HEK293 (cell line): ENCODE data around the gene S1PR2.

Source experiments
- HOXA7 ChIP-seq: sonication (generic); formaldehyde crosslinking; IDR thresholded peaks from 2 replicates; pipeline ENCODE4 v1.8.1; 2022; ENCODE audit warnings: missing genetic modification reagents, borderline replicate concordance
- TCF7L2 ChIP-seq: IDR thresholded peaks from 2 replicates; pipeline ENCODE4 v1.6.1; 2011; ENCODE audit warnings: low read depth, mild to moderate bottlenecking, inconsistent platforms, low read length, moderate library complexity, borderline replicate concordance
- YY1 ChIP-seq: fragments of 450-650 bp; formaldehyde crosslinking; IDR thresholded peaks from 2 replicates; pipeline ENCODE4 v1.5.1; 2018; ENCODE audit warnings: missing biosample characterization, missing genetic modification characterization
- ZNF223 ChIP-seq: fragments of 450-650 bp; formaldehyde crosslinking; IDR thresholded peaks from 2 replicates; pipeline ENCODE4 v1.5.1; 2016; ENCODE audit warnings: missing biosample characterization, missing genetic modification characterization
- TF ChIP-seq, protein P1 (sequence below): fragments of 450-650 bp; formaldehyde crosslinking; IDR thresholded peaks from 2 replicates; pipeline ENCODE4 v1.5.1; 2016; ENCODE audit warnings: missing biosample characterization, missing genetic modification characterization
- TF ChIP-seq, protein P2 (sequence below): fragments of 450-650 bp; formaldehyde crosslinking; IDR thresholded peaks from 2 replicates; pipeline ENCODE4 v1.5.1; 2016; ENCODE audit warnings: missing biosample characterization, missing genetic modification characterization

DNA sequence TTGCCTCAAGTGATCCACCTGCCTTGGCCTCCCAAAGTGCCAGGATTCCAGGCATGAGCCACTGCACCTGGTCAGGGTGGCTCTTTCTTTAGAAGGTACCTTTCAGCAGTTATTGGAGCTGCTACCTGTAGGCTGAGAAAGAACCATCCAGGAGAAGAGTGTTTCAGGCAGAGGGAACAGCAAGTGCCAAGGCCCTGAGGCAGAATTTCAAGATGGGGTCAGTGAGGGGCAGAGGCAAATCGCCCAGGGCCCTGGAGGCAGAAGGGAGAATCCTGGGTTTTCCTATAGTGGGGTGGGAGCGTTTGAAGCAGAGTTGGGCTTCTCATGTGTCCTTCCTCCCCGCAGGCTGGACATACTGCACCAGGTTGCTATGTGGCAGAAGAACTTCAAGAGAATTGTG is 23.1 kb upstream of the S1PR2 start:
- TF ChIP-seq HOXA7 (CRISPR knock-in tag) (no peak), ZNF223 (no peak), YY1 (tag by site-specific recombination) (no peak), TCF7L2 (no peak)
- TF ChIP-seq, protein P1, sequence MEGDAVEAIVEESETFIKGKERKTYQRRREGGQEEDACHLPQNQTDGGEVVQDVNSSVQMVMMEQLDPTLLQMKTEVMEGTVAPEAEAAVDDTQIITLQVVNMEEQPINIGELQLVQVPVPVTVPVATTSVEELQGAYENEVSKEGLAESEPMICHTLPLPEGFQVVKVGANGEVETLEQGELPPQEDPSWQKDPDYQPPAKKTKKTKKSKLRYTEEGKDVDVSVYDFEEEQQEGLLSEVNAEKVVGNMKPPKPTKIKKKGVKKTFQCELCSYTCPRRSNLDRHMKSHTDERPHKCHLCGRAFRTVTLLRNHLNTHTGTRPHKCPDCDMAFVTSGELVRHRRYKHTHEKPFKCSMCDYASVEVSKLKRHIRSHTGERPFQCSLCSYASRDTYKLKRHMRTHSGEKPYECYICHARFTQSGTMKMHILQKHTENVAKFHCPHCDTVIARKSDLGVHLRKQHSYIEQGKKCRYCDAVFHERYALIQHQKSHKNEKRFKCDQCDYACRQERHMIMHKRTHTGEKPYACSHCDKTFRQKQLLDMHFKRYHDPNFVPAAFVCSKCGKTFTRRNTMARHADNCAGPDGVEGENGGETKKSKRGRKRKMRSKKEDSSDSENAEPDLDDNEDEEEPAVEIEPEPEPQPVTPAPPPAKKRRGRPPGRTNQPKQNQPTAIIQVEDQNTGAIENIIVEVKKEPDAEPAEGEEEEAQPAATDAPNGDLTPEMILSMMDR, result no peak
- TF ChIP-seq, protein P2, sequence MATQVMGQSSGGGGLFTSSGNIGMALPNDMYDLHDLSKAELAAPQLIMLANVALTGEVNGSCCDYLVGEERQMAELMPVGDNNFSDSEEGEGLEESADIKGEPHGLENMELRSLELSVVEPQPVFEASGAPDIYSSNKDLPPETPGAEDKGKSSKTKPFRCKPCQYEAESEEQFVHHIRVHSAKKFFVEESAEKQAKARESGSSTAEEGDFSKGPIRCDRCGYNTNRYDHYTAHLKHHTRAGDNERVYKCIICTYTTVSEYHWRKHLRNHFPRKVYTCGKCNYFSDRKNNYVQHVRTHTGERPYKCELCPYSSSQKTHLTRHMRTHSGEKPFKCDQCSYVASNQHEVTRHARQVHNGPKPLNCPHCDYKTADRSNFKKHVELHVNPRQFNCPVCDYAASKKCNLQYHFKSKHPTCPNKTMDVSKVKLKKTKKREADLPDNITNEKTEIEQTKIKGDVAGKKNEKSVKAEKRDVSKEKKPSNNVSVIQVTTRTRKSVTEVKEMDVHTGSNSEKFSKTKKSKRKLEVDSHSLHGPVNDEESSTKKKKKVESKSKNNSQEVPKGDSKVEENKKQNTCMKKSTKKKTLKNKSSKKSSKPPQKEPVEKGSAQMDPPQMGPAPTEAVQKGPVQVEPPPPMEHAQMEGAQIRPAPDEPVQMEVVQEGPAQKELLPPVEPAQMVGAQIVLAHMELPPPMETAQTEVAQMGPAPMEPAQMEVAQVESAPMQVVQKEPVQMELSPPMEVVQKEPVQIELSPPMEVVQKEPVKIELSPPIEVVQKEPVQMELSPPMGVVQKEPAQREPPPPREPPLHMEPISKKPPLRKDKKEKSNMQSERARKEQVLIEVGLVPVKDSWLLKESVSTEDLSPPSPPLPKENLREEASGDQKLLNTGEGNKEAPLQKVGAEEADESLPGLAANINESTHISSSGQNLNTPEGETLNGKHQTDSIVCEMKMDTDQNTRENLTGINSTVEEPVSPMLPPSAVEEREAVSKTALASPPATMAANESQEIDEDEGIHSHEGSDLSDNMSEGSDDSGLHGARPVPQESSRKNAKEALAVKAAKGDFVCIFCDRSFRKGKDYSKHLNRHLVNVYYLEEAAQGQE, result no peak
